Measurements from ENCODE around the gene KNSTRN.

The KNSTRN gene

DNA sequence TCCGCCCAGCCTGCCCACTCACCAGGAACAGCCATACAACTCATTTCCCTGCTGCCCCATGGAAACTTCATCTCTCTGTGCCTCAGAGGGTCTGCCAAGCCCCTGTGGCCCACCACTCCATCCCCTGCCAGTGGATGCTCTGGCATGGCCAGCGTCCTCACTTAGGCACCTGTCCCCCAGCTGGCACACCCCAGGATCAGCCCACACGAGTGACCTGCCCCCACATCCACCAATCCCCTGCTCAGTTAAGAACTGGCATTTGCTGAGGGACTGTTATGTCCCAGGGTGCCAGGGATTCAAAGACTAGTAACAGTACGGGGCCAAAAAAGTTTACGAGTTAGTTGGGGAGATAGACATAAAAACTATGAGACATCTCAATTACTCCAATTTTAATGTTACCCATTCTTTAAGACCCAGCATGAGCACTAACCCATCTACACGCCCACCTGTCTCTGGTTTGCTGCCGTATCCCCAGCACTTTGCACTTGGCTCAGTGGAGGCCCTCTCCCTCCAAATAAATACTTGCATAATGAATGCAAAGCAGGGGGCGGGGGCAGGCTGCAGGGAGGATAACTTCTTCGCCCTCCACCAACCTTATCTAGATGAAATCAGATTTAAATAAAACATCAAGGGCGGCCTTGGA lies 46.7 kb downstream of the KNSTRN start:
- FAIRE-seq: no peak
- DNase-seq (ENCODE audit: insufficient read length, low spot score): no peak
- TF ChIP-seq POLR2A (IDR thresholded peaks at IDR 0.05; ENCODE audit: low read depth, low read length): no peak

DNA sequence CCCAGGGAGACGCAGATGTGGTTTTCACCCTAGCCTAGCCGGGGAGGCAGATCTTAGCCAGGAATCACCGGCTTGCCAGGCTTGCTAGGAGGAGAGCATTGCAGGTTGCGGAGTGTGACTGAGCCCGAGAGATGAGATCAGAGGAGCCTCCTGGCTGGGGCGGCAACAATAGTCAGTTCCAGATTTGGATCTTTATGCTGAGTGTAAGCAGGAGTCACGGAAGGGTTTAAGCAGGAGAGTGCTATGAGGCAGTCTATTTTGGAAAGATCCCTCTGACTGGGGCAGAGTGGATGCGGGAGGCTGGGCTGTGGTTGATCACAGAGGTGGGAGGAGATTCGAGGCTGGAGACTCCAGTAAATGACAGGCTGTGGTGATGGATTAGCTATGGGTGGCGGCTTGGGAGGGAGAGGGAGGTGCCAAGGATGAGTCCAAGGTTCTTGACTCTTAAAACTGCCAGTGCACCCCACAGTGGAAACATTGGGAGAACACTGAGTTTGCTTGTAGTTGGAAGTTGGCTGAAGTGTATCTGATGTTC lies 47.8 kb downstream of the KNSTRN start:
- TF ChIP-seq POLR2A (IDR thresholded peaks at IDR 0.05; ENCODE audit: low read depth, low read length): no peak
- peak; percentile 98 for DNase-seq (ENCODE audit: insufficient read length, low spot score)
- peak; percentile 87 for FAIRE-seq

DNA sequence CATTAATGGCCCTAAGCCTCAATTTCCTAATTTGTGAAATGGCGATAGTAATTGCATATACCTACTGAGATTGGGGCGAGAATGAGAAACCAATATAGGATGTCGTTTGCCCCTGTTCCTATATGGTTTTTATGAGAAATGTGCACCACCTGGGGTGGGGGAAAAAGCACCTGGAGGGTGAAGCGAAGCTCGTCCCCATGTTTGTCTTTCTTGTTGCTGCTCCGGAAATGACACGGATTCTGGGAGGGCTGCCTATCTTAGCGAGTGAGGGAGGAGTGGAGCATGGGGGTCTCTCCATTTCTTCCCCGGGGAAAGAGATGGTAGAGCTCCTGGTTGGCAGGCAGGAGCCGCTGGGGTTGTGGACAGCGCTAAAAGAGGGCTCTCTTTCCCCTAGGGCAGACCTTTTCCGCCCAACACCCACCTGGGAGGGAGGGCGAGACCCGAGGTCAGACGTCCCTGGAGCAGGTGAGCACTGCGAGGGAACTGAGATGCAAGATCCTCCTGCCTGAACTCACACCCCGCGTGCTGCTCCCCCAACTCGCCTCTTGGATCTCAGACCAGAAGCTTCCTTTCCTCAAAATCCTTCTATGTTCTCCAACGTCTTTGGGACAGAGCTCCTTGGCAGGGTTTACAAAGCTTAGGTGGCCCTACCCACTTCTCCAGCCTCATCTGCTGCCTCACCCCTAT lies 52.6 kb downstream of the KNSTRN start:
- TF ChIP-seq POLR2A (IDR thresholded peaks at IDR 0.05; ENCODE audit: low read depth, low read length): no peak
- FAIRE-seq (no peak), DNase-seq (ENCODE audit: insufficient read length, low spot score) (no peak)

- FAIRE-seq (no peak), DNase-seq (ENCODE audit: insufficient read length, low spot score) (no peak)
- TF ChIP-seq POLR2A (IDR thresholded peaks at IDR 0.05; ENCODE audit: low read depth, low read length): no peak
These were observed 53.2 kb downstream of the KNSTRN start for GRCh38 chr15:40435710-40436089.

- FAIRE-seq: no peak
- DNase-seq (ENCODE audit: insufficient read length, low spot score): no peak
- no peak for TF ChIP-seq POLR2A (IDR thresholded peaks at IDR 0.05; ENCODE audit: low read depth, low read length)
These were observed 53.8 kb downstream of the KNSTRN start for GRCh38 chr15:40436116-40436891.

- FAIRE-seq (no peak), DNase-seq (ENCODE audit: insufficient read length, low spot score) (no peak)
- no peak for TF ChIP-seq POLR2A (IDR thresholded peaks at IDR 0.05; ENCODE audit: low read depth, low read length)
These were observed 54.6 kb downstream of the KNSTRN start for GRCh38 chr15:40436892-40437751.

GRCh38 chr15:40437752-40438687 lies 55.5 kb downstream of the KNSTRN start:
- no peak for TF ChIP-seq POLR2A (IDR thresholded peaks at IDR 0.05; ENCODE audit: low read depth, low read length)

GRCh38 chr15:40438712-40439111 lies 56.2 kb downstream of the KNSTRN start:
- no peak for DNase-seq (ENCODE audit: insufficient read length, low spot score)
- TF ChIP-seq POLR2A (IDR thresholded peaks at IDR 0.05; ENCODE audit: low read depth, low read length): no peak
- no peak for FAIRE-seq

More at GRCh38 chr15:40437752-40438687, 55.5 kb downstream of the KNSTRN start:
- DNase-seq (ENCODE audit: insufficient read length, low spot score) (no peak), FAIRE-seq (no peak)

- no peak for FAIRE-seq
- no peak for TF ChIP-seq POLR2A (IDR thresholded peaks at IDR 0.05; ENCODE audit: low read depth, low read length)
- no peak for DNase-seq (ENCODE audit: insufficient read length, low spot score)
These were observed 57.0 kb downstream of the KNSTRN start for GRCh38 chr15:40439461-40439959.

DNA sequence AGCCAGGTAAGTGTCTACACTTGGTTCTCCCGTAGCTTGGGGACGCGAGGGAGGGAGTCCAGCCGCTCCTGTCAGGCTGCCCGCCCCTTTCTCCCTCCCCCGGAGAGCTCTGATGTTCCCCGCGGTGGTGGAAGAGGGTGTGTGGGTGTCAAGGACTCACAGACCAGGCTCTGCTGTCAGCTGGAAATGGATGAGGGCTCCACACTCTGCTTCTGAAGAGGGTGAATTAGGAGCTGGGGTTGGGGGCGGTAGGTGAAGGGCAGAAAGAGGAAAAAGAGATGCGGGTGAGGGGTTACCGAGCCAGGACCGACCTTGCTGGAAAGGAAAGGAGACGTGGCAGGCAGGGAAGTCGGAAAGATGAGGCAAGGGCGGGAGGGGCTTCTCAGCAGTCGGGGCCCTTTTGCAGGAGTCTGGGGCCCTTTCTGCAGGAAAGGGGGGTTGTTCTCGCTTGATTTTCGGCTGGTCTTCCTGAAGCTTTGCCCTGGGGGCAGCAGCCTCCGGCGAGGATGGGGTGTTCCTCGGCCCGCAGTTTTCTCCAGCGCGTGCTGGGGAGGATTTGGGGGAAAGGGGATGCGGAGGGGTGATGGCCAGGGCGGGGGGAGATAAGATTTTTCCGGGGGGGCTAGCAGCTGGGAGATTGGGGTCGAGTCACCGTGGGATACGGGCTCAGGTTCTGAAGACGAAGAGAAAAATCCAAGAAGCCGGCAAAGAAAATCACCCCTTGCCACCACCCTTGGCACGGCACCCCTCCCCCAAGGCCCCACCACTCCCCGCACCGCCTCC lies 57.6 kb downstream of the KNSTRN start:
- TF ChIP-seq POLR2A (IDR thresholded peaks at IDR 0.05; ENCODE audit: low read depth, low read length): no peak
- FAIRE-seq: no peak
- DNase-seq (ENCODE audit: insufficient read length, low spot score): peak; percentile 84

- FAIRE-seq: no peak
- DNase-seq (ENCODE audit: insufficient read length, low spot score): peak; percentile 100
- TF ChIP-seq POLR2A (IDR thresholded peaks at IDR 0.05; ENCODE audit: low read depth, low read length): 0 out of 2 replicates have a peak, but pooled peaks have one; percentile 24
These were observed 58.4 kb downstream of the KNSTRN start, which contains the start of gene BAHD1 for GRCh38 chr15:40440743-40441564. TSS of gene BAHD1 (plus strand) at chr15:40440953. CDS start at chr15:40458465, 17,512 bp downstream.

Measured in H54 (cell line).